Fibroblast of the aortic adventitia (primary cell): ENCODE data around the gene CFAP45. TPM values are rescaled to one million over a fixed set of nuclear protein-coding genes. Genes with fewer than 3 reads are reported as not detected.

Experiments used
- DNase-seq: peaks from one replicate; pipeline ENCODE4 v3.0.0-alpha.2; 2010; ENCODE audit warnings: low read depth
- H3K4me3 ChIP-seq: 2 replicates; pipeline ENCODE4 v1.5.1; 2011; ENCODE audit warnings: low read depth, mild to moderate bottlenecking, control low read depth, low read length, moderate library complexity
- CTCF ChIP-seq: IDR thresholded peaks from 2 replicates; pipeline ENCODE4 v1.5.1; 2011; ENCODE audit warnings: mild to moderate bottlenecking, low read length, control low read depth, inconsistent platforms; ENCODE audit not compliant: insufficient read depth
- small RNA-seq: library from RNA; depleted of rRNA; stranded (forward); fragments of <200 nt; gene quantifications from one replicate; pipeline ENCODE3, GENCODE V24; 2012
- total RNA-seq: library from RNA; depleted of rRNA; stranded (reverse); fragments of >200 nt; gene quantifications from 2 replicates; pipeline ENCODE4 v1.2.3, GENCODE V29; 2012; ENCODE audit warnings: low replicate concordance

CFAP45 gene
- total RNA-seq, 1 donor: 0.27 TPM

- DNase-seq: no peak
- no peak for TF ChIP-seq CTCF
- H3K4me3 ChIP-seq: no peak overlapping the region
Observed at GRCh38 chr1:159827549-159827948, 72.4 kb downstream of the CFAP45 start.

GRCh38 chr1:159827102-159827490 is 72.9 kb downstream of the CFAP45 start:
- no peak overlapping the region for H3K4me3 ChIP-seq
- TF ChIP-seq CTCF: no peak
- DNase-seq: no peak

GRCh38 chr1:159826441-159827101 is 73.4 kb downstream of the CFAP45 start, which contains the start of gene SLAMF8:
SLAMF8 (plus strand) TSS chr1:159826873; CDS start chr1:159826899, 26 bp downstream.
- DNase-seq: no peak
- no peak within 1 kb of the TSS for H3K4me3 ChIP-seq
- no peak for TF ChIP-seq CTCF

GRCh38 chr1:159825564-159825963 is 74.4 kb downstream of the CFAP45 start:
- no peak overlapping the region for H3K4me3 ChIP-seq
- DNase-seq: no peak
- no peak for TF ChIP-seq CTCF

GRCh38 chr1:159823406-159823805 is 76.6 kb downstream of the CFAP45 start:
- DNase-seq: no peak
- no peak overlapping the region for H3K4me3 ChIP-seq
- TF ChIP-seq CTCF: no peak

Small RNAs within 50 kb of the gene (small RNA-seq; reads per million reads assigned to genes)
- gene MIR4259 (not detected), gene RF00570 (not detected)

Other genes with a start within 250 kb of the CFAP45 start
- not detected in 2 replicates for gene CRP, start 185.6 kb downstream of the CFAP45 start, total RNA-seq
- gene DUSP23, start 119.2 kb downstream of the CFAP45 start, total RNA-seq: 10.0 and 27.8 TPM in 2 replicates
- not detected in 2 replicates for gene FCRL6, start 97.8 kb downstream of the CFAP45 start, total RNA-seq
- gene SLAMF8, start 73.3 kb downstream of the CFAP45 start, total RNA-seq: not detected in 2 replicates
- gene VSIG8, start 37.5 kb downstream of the CFAP45 start, total RNA-seq: not detected in 2 replicates
- 62.4 and 228 TPM in 2 replicates for gene TAGLN2, start 25.3 kb upstream of the CFAP45 start, total RNA-seq
- 2.0 TPM in 1 of 2 replicates, not detected in the other for gene IGSF9, start 45.4 kb upstream of the CFAP45 start, total RNA-seq
- not detected in 2 replicates for gene SLAMF9, start 54.1 kb upstream of the CFAP45 start, total RNA-seq
- gene PIGM, start 131.8 kb upstream of the CFAP45 start, total RNA-seq: 3.3 and 7.7 TPM in 2 replicates
- gene KCNJ10, start 170.0 kb upstream of the CFAP45 start, total RNA-seq: not detected in 2 replicates
- 0.08 TPM in 1 of 2 replicates, not detected in the other for gene KCNJ9, start 181.4 kb upstream of the CFAP45 start, total RNA-seq
- 10.1 and 10.8 TPM in 2 replicates for gene IGSF8, start 198.5 kb upstream of the CFAP45 start, total RNA-seq
- gene ATP1A2, start 215.6 kb upstream of the CFAP45 start, total RNA-seq: 0.27 TPM in 1 of 2 replicates, not detected in the other